ENCODE measurements around the gene RNF223.
"Not testable (repeated sequence)": the region's sequence is repeated elsewhere in the genome, so short reads cannot be mapped to it uniquely, and the experiment has no call there.

RNF223 gene

DNA sequence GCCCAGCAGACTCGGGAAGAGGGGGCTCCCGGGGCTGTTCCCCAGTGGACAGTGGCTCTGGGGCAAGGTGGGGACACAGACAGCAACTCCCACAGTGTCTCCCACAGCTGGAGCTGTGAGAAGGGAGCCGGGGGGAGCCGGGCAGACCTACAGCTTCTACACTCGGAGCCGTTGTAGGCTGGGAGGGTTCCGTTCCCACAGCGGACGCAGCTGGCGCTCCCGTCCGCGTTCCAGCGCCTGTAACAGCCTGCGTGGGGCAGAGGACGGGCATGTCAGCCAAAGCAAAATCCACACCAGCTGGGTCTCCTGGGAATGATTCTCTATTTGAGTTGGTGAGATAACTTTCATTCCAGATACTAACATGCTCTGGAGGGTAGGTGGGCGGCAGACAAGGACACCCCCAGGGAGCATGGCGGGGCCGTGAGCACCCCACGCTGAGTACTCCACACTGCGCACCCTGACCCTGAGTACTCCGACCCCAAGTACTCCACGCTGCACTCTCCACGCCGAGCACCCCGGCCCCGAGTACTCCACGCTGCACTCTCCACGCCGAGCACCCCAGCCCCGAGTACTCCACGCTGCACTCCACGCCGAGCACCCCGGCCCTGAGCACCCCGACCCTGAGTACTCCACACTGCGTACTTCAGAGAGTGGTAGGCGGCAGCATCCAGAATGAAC, 13.4 kb upstream of the RNF223 start:
- no peak for DNase-seq (ENCODE audit: low read depth in 2 of 2)

DNA sequence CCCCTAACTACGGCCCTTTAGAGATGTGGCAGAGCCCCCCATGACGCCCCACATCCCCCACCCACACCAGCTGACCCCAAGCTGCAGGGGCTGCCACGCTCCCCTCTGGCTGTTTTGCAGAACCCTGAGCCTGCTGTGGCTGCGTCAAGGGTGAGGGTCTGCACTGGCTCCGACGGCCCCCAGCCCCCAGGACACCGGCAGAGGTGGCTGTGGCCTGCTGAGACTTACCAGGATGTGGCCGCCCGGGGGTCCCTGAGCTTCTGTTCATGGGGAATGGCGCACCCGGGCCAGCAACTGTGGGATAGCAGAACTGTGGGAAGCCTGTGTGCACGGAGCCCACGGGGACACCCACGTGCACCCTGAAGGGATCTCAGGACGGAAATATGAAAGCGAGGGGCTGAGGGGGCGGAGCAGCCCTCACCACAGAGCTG, 12.8 kb upstream of the RNF223 start:
- no peak for DNase-seq (ENCODE audit: low read depth in 2 of 2)

DNA sequence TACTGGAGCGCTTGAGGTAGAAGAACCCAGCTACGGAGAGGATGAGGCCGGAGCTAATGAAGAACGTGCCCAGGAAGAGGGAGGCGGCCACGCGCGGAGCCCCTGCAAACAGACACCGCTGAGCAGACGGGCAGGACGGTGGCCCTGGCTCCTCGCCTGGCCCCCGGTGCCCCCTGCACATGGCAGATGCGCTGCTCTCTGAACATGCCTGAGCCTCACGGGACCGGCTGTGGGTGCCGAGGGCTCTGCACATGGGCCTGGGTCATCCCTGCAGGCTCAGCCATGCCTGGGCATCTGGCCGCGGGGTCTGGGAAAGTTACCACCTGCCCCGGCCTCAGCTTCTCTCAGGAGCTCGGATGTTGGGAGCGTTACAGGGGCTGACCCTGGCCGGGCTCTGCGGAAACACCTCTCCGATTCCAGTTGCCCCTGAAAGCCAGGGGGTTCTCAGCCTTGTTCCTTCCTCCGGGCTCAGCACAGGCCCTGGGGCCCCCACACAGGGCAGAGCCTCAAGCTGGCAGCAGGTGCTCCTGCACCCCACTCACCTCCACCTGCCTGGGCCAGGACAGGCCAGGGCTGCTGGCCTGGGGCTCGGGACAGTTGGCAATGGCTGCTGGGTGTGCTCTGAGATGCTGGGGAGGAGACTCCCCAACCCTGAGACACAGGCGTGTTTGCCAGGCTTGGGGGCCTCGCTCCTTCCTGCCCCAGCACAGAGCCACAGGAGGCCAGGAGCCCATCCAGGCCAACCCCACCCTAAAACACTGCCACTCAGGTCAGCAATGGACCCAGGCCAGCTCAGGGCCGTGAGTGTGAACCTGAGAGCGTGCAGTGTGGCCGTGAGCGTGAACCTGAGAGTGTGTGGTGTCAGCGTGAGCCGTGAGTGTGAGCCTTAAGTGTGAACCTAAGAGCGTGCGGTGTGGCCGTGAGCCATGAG, 12.1 kb upstream of the RNF223 start:
- DNase-seq (ENCODE audit: low read depth in 2 of 2), result no peak

DNA sequence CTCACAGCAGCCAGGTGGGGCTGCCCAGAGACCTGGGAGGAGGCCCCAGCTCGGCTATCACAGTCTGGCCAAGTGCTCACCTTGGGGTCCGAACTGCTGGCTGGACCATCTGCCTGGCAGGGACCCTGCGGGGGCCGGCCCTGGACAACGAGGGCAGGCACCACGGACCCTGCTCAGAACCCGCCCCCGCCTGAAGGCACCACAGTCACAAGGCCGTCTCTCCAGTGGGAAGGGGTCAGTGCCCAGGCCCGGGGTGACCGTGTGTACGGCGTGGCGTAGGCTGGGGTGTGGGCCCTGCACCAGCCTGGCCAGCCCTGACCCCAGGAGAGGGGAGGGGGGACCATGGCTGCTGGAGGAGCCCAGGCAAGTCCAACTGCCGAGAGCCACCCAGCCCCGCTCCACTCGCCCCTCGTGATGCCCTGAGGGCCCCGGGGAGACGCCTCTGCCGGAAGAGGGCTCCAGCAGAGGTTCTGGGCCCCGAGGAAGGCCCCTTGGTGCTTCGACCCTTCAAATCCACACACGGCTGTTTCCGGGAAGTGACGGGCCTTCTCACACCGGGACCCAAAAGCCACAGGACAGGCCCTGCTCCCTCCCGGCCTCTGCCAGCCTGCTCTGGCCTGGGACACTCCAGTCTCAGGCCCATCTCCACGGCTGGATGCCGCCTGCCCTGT, 11.2 kb upstream of the RNF223 start:
- DNase-seq (ENCODE audit: low read depth in 2 of 2), result no peak

DNA sequence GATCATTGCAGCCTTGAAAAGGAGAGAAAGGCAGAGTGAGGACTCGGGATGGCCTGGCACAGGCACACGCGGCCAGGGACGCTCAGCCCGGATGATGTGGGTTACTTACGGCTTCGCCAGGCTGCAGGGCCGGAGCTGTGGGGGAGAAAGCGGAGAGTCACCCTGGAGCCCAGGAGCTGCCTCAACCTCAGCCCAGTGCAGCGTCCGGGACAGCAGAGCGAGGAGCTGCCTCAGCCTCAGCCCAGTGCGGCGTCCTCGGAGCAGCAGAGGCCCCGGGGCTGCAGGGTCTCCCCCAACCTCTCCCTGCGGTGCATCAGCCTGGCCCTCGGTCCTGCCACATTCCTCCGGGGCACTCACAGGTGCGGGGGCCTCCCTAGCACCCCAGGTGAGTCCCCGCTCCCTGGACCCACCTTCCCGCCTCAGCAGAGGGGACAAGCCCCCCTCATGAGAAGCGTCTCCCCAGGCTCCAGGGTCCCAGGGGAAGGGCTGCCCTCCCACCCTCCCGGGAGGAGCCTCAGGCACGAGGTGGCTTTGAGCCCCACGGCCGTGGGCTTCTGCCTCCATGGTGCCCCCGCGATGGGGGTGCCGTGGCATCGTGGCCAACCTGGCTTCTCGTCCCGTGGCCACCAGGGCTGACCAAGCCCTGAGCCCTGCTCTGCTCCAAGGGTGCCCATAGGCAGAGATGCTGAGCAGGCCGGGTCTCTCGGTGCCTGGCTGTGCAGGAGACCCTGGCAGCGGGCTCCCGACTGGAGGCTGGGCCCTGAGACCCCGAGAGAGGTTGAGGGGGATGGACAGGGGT, 10.5 kb upstream of the RNF223 start:
- DNase-seq (ENCODE audit: low read depth in 2 of 2), result no peak

DNA sequence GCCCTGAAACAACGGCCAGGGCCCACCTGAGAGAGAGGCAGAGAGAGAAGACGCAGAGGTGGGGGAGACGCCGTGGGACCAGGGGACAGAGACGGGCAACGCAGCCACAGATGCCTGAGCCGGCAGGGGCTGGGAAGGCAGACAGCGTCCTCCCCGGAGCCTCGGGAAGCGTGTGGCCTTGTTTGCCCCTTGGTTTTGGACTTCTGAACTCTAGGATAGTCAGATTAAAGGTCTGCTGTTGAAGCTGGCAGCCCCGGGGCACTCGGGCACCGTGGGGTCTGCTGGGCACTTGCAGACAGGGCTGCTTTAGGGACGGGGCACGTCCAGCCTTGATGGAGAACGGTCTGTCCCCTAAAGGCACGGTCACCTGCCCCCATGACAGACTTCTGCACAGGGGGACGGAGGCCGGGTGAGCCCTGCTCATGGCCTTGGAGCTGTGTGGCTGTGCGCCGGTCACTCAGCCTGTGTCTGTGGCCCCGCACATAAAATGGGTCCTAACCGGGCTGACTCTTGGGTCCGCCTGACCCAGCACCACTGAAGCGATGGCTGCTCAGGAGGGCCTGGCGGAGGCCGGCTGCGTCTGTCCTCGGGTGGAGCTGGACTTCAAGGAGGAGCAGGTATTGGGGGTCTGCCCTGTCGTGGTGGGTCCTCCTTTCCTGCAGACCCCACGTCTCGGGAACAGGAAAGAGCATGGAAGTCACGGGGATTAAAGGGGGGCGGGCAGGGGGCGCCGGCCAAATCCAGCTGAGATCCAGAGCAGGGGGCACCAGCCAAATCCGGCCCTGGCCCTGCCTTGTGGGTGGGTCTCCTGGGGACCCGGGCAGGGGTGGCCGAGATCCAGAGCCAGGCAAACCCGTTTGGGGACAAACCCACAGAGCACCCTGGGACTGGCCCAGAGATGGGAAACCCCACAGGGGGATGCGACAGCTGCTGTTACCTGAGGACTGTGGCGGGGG, 9.6 kb upstream of the RNF223 start:
- no peak for DNase-seq (ENCODE audit: low read depth in 2 of 2)

DNA sequence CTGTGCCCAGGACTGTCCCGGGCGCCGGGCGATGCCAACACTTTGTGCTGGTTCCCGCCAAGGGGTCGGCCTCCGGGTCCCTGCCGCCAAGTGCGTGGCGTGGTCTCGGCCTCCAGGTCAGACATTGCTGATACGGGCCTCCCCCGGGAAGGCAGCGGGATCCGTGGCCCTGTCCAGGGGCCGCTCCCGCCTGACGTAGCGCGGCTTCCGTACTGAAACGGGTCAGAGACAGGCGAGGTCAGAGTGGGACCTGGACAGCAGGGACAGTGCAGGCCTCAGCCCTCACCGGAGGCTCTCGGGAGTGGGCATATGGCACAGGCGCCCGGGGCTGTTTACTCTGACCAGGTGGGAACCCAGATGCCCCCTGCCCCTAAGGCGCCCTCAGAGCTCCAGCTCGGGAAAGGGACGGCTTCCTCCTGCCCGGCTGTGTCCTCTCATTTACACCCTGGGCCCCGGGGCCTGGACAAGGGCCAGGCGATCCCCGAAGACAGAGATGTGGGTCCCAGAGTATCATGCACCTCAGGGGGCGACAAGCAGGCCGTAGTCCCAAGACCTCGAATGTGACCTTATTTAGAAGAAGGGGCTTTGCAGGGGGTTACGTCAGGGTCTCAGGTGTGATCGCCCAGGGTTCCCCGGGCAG, 8.8 kb upstream of the RNF223 start:
- no peak for DNase-seq (ENCODE audit: low read depth in 2 of 2)

DNA sequence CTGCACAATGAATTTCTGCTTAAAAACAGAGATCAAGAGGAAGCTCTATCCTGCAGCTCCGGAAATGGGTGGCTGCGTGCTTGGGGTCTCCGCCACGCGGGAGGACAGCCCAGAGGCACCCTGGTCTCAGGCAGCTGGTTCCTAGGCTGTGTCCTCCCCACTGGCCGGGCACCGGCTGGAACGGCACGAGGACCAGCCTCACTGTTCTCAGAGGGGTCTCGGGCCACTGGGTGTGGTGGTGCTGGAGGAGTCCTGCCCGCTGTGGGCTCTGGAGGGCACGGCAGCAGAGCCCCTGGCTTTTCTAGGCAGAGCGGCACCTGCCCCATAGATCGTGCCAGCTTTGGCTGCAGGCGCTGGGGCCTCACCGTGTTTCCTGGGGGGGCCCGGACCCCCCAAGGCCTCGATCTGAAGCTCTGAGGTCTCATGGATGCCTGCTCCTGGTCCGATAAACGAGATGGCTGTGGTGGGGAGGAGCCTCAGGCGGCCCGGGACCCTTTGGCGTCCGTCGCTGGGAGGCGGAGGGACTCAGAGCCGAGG, 8.2 kb upstream of the RNF223 start:
- DNase-seq (ENCODE audit: low read depth in 2 of 2), result no peak

DNA sequence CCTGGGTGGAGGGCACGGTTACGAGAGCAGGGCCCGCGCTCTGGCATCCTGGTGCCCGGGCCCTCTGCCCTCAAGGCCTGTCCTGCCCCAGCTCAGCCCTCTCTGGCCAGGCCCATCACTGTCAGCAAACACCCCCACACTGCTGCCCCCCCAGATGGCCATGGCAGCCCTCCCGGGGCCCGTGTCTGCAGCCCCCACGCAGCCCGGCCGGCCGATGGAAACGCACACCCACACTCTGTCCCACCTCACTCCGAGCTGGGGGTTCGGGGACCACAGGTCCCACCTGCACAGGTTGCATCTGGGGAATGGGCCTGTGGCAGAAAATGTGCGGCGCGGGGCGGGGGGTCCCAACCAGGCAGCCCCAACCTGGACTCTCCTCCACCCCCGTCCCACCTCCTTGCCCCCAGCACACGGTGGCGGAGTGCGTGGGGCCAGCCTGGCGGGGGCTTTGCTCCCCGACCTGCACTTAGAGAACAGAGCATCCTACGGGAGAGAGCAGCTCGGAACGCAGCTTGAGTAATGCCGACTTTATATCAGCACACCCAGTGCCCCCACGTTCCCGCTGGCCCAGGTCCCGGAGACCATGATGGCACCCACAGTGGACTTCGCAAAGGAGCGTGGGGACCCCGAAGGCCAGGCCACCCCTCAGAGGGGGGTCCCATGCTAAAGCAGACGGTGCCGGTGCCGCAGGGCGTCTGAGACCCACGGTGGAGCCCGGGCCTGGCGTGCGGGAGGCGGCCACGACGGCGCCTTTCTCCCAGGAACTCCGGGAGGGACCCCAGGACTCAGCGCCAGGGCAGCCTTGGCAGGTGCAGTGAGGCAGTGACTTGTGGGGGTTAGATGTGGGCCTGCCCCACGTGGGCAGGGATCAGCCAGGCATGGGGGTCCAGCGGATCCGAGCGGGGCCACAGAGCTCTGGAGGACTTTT, 7.5 kb upstream of the RNF223 start:
- DNase-seq (ENCODE audit: low read depth in 2 of 2), result no peak

DNA sequence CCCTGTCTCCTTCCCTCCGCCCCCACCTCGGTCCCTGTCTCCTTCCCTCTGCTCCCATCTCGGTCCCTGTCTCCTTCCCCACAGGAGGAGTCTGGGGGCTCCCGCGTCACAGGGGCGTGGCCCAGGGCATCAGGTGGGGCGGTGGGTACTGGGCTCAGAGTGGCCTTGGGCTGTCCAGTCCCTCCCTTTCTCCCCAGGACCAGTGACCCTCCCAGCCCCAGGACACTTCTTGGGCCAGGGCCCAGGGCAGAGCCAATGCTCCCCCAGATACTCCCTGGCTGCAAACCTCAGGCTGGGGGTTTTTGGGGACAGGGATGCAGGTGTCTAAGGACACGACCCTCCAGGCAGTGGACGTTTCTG, 6.8 kb upstream of the RNF223 start:
- no peak for DNase-seq (ENCODE audit: low read depth in 2 of 2)

DNA sequence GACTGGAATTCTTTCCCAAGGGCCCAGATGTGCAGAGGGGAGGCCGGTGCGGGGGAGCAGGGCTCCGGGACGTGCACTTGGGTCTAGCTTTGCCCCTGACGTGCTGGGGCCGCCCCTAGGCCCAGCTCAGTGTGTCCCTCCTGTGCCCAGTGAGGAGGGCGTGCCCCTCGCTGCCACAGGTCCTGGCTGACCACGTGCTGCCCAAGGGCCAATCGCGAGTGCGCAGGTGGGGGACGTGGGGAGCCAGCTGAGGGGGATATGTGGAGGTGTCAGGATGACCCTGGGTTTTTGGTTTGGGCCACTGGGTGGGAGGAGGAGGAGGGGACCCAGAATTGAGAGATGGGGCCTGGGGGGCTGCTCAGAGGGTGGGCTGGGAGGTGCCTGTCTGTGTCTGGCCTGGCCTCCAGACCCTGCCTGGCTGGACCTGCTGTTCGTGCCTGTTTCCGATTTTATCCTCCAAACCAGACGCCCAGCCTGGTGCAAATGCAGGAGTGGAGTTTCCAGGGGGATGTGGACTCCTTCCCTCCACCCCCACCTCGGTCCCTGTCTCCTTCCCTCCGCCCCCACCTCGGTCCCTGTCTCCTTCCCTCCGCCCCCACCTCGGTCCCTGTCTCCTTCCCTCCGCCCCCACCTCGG, 6.1 kb upstream of the RNF223 start:
- DNase-seq (ENCODE audit: low read depth in 2 of 2), result no peak

DNA sequence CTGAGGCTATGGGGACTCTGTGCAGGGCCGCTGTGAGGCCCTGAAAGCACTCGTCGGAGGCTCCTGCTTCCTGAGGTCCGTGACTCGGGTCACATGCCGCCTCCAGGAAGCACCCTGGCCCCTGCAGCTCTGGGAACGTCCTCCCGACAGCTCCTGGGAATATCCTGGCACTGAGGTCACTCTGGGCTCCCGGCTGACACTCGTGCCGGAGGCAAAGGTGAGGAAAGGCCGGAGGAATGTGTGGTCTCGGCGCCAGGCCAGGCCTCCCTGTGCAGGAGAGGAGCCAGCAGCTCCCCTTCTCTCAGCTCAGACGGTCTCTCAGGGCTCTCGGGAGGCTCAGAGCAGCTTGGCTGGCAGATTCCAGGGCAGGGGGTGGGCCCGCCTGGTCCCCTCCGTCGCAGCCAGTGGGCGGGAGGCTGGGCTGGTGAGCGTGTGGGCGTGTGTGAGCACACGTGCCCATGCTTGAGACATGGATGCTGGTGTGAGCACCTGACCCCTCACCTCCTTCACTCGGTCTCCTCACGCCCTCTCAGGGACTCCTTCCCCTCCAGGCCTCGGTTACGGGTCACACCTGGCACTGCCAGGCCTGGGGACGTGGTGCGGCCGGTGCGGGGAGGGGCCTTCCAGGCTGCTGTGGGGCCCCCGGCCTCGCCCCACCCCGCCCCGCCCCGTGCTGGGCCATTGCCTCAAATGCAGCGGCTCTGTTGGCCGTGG, 5.5 kb upstream of the RNF223 start:
- DNase-seq (ENCODE audit: low read depth in 2 of 2), result no peak

DNA sequence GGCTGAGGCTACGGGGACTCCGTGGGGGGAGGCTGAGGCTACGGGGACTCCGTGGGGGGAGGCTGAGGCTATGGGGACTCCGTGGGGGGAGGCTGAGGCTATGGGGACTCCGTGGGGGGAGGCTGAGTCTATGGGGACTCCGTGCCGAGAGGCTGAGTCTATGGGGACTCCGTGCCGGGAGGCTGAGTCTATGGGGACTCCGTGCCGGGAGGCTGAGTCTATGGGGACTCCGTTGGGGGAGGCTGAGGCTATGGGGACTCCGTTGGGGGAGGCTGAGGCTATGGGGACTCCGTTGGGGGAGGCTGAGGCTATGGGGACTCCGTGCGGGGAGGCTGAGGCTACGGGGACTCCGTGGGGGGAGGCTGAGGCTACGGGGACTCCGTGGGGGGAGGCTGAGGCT, 3.3 kb upstream of the RNF223 start:
- not testable (repeated sequence) for DNase-seq (ENCODE audit: low read depth in 2 of 2)

DNA sequence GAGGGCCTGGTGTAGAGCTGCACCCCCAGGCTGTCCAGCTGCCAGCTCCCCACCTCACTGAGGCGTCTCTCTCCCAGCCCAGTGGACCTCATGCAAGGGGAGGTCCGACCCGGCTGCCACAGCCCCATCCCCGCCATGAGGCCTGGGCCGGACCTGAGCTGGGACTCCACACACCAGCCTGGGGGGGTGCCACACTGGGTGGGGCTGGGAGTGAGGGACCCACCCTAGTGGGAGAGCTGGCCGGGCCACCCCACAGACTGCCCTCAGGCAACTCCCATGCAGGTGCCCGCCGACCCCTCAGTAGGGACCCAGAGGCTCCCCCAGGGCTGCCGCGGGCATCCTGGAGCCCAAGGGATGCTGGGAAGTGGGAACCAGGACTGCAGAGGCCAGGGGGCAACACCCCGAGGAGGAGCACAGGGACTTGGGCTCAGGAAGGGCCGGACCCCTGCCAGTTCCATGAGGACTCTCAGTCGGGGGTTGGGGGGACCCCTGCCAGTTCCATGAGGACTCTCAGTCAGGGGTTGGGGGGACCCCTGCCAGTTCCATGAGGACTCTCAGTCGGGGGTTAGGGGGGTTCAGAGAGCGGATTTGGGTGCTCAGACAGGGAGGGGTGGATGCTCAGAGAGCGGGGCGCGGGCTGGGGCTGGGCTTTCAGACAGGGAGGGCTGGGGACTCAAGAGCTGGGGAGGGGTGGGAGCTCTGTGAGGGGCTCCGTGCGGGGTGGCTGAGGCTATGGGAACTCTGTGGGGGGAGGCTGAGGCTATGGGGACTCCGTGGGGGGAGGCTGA, 1.2 kb upstream of the RNF223 start:
- DNase-seq (ENCODE audit: low read depth in 2 of 2), result no peak

DNA sequence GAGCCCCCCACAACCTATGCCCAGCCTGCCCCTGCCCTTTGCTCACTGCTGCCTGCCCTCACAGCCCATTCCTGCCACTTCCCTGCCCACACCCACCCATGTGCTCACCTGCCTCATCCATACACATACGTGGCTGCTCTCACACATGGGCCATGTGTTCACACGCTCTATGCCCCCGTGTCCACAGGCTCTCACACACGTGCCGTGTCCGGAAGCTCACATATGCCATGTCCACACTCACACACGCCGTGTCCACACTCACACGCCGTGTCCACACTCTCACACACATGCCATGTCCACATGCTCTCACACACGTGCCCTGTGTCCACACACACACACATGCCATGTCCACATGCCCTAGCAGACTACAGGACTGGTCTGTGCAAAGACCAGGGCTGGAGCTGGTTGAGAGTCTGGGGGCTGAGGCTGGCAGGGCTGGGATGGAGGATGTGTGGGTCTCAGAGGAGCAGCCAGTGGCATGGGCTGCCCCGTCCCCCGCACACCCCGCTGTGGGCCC, 583 bp upstream of the RNF223 start:
- no peak for DNase-seq (ENCODE audit: low read depth in 2 of 2)

DNA sequence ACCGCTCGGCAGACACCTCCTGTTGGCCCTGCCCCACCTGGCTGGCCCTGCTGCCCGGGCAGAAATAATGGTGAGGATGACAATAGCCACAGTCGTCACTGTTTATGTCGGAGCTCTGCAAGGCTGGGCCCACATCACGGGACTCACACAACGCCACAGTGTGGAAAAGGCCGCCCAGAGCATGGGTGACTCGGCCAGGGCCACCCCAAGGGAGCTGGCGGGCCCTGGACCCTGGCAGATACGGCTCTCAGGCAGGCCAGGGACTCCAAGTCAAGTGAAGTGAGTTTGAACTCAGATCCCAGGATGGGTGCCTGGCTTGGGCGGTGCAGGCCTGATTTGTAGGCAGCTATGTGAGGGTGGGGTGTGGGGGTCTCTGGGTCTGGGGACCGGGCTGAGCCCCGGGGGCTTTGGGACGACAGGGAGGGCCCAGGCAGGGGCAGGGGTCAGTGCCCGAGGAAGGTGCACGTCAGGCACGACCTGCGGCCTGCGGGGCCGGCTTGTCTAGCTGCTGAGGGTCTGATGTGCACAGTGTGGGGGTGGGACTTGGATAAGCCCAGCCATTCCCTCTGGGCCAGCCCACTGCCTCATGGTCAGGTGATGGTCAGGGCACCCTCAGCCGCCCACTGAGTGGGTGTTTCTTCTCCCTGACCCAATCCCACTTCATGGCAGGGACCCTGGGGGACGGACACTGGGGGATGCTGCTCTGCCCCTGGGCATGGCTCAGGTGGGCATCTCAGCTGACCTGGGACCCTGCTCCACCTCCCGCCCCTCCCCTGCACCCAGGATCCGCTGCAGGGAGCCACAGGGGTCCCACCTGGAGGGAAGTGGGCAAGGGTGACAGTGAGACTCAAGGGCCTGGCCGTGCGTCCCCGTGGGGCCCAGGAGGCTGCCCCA, 1.0 kb downstream of the RNF223 start:
- no peak for DNase-seq (ENCODE audit: low read depth in 2 of 2)

All from stimulated activated CD8-positive, alpha-beta memory T cell treated with anti-CD3 and anti-CD28 coated beads, Interleukin-7, amount 100 ng/mL, for 1 hour (primary cell).